Stimulated activated CD4-positive, alpha-beta T cell treated with anti-CD3 and anti-CD28 coated beads, Interleukin-1b, Interleukin-23, amount 100 ng/mL, for 4 hours (primary cell): ENCODE data around the gene RBBP8NL.

Experiments used
- DNase-seq, 2 donors: peaks; one replicate each; pipeline ENCODE4 v3.0.0-alpha.2; 2020; ENCODE audit warnings: low read depth in 2 of 2

The RBBP8NL gene, protein sequence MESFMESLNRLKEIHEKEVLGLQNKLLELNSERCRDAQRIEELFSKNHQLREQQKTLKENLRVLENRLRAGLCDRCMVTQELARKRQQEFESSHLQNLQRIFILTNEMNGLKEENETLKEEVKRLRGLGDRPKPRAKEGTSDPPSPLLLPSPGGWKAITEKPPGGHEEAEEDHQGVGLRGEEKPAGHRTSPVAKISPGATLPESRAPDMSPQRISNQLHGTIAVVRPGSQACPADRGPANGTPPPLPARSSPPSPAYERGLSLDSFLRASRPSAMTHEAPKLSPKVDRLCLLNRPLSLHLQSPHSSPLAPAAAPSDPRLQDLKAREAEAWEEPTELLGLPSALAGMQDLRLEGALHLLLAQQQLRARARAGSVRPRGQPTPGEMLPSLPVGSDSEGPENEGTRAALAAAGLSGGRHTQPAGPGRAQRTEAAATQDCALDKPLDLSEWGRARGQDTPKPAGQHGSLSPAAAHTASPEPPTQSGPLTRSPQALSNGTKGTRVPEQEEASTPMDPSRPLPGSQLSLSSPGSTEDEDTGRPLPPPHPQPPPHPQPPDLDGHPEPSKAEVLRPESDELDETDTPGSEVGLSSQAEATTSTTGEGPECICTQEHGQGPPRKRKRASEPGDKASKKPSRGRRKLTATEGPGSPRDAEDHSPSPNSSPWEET

DNA sequence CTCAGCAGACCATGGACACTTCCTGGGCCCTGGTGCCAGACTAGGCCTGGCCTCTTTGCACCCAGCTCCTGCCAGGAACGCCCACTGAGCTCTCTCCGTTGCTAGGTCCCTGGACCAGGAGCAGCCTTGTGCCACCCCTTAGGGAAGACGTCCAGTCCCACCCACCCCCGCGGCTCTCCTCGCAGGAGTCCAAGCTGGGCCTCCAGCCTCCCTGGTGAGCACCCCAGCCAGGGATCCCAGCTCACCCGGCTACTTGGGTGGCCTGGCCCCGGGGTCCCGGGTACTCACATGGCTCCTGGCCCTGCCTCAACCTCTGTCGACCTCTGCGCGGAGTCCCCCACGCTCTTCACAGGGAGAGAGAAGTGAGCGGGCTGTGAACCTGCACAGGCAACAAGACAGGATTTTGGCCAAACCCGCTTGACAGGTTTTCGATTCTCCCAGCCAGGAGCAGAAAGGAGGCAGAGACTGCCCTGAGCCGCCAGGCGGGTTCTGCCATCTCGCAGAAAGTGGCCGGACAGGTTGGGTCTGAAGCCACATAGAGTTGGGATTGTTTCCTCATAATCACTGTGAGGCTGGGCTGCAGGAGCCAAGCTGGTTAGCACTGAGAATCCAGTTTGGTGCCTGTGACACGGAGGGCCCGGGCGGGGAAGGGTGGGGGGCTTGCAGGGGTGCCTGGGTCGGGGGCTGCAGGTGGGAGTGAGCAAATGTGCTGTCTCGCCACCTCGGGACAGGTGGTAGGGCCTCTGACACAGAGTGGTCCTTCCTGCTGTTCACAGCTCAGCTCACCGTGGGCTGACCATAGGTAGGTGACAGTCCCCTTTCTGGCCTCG lies at the start of gene RBBP8NL:
TSS of gene RBBP8NL (minus strand) at position 368 of the 830 bp plus-strand sequence. CDS start 7,892 bp downstream, outside the sequence.
- DNase-seq, result no peak

DNA sequence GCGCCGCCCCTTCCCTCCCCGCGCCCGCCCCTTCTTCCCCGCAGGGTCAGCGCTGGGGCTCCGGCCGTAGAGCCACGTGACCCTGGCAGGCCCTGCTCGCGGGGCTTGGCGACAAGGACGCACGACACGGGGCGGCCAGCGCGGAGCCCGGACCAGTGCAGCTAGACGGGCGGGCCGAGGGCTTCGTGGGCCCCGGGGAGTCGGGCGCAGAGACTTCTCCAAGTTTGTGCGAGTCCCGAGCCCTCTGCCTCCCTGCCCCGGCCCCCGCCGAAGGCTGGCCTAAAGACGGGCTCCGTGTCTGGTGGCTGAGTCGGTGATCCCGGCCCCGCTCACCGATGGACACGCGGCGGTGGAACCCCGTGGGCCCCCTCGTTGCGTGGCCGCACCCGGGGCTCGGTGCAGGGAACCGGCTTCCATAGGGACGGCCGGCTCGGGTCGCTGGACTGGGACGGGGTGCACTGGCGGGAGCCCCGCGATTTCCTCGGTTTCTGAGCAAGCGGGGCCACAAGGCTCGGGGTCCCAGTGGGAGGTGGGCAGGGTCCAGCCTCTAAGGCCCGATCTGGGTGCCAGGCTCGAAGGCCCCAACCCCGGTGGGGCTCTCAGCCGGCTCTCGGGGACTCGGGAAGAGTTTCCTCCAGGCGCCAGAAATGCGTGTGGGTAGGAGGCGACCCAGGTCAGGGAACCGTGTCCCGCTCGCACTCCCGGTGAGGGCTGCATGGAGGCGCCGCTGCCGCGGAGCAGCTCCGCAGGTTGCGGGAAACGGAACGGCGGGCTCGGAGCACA lies 48.9 kb upstream of the RBBP8NL start:
- no peak for DNase-seq

- DNase-seq, result no peak
Measured at GRCh38 chr20:62475772-62476055, 48.4 kb upstream of the RBBP8NL start, which contains the start of gene GATA5. GATA5 (minus strand) TSS chr20:62475995; CDS start chr20:62475521, 474 bp downstream.

- no peak for DNase-seq
Measured at GRCh38 chr20:62475027-62475771, 47.9 kb upstream of the RBBP8NL start.

- DNase-seq, result no peak
Measured at GRCh38 chr20:62474604-62475026, 47.3 kb upstream of the RBBP8NL start.

GRCh38 chr20:62473717-62474603 lies 46.6 kb upstream of the RBBP8NL start:
- no peak for DNase-seq

DNA sequence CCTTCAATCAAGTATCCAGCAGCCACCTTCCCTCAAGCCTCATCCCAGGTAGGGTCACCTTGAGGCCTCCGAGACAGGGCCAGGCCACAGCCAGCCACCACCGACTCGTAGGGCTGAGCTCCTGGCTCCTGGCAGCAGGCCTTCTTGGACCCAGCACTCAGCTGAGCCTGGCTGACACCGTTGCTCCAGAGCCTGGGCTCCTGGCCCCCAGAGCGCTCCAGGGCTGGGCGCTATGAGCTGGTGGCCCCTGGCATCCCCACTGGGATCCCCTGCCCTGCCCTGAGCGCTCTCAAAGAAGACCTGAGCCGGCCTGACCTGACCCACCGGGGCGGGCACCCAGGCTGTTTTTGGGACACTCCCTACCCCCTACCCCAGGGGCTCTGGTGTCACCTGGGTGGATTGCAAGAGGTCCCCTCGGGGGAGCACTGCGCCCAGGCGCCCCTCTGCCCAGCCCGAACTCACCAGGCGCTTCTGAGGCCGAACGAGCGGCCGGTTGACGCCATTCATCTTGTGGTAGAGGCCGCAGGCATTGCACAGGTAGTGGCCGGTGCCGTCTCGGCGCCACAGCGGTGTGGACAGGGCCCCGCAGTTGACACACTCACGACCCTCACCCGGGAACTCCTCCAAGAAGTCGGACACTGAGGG lies 45.7 kb upstream of the RBBP8NL start:
- no peak for DNase-seq

- no peak for DNase-seq
Measured at GRCh38 chr20:62472138-62472940, 45.0 kb upstream of the RBBP8NL start.

DNA sequence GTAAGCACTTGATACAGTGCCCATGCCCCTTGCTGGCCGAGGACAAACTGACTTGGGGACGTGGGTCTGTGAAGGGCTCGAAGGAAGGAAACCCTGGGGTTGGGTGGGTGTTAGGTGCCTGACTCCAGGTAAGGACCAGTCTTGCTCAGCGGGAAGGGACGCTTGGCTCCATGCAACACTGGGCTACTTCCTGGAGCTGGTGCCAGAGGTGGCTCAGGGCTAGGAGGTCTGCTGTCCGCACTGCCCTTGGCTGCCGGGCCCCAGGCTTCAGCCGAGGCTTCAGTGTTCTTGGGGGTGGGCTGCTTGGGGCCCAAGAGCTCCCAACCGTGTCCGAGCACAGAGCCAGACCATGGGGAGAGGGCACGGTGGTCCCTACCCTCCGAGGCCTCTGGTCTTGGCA lies 43.1 kb upstream of the RBBP8NL start:
- no peak for DNase-seq

DNA sequence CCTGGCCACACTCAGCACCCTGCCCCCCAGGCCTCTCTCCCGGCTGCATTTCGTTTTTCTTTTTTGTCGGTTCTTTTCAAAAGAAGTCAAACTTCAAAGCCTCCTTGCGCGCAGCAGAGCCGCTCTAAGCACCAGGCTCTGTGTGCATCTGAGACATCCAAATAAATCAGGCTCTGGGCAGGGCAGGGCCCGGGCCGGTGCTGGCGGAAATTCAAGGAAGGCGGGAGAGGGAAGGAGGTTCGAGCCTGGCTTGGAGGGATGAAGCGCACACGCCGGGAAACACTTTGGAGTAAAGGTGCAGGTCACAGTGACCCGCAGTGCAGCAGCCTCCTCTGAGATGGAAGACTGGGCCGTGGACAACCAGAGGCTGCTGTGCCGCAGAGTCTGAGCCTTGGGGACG lies 42.7 kb upstream of the RBBP8NL start:
- DNase-seq, result no peak

DNA sequence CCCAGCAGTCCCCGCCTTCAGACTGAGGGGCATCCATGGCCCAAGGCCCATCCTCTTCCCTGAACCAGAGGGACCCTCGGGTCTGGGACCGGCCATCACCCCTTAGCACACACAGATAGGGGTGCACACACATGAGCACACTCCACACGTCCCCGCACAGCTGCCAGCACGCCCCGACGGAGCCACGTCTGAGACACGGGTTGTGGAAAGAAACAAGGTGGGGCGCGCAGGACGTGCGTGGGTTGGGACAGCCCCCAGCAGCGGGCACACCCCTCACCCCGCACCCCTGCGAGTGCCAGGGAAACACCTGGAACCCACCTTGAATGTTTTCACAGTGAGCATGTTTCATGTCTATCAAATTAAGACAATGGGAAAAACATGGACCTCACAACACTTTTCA lies 42.0 kb upstream of the RBBP8NL start:
- no peak for DNase-seq

- no peak for DNase-seq
Measured at GRCh38 chr20:62466806-62467537, 39.6 kb upstream of the RBBP8NL start.

- DNase-seq, result no peak
Measured at GRCh38 chr20:62466072-62466760, 38.9 kb upstream of the RBBP8NL start.

DNA sequence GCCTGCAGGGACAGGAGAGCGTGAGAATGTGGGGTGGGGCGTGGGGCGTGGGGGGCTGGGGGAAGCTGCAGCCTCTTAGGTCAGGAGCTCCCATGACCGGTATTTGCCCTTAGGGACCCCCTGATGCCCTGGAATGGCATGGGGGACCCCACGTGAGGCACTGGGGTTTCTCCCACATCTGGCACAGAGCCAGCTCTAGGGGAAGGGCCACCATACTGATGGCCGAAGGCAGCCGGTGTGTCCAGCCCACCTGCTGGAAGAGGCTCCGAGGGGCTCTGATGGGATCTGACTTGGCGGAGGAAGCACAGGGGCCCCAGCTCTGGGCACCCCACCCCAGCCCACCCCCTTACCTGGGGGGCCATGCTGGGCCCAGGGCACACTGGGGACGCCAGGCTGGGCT lies 37.7 kb upstream of the RBBP8NL start:
- DNase-seq, result no peak

- DNase-seq, result no peak
Measured at GRCh38 chr20:62464425-62464770, 37.1 kb upstream of the RBBP8NL start.

DNA sequence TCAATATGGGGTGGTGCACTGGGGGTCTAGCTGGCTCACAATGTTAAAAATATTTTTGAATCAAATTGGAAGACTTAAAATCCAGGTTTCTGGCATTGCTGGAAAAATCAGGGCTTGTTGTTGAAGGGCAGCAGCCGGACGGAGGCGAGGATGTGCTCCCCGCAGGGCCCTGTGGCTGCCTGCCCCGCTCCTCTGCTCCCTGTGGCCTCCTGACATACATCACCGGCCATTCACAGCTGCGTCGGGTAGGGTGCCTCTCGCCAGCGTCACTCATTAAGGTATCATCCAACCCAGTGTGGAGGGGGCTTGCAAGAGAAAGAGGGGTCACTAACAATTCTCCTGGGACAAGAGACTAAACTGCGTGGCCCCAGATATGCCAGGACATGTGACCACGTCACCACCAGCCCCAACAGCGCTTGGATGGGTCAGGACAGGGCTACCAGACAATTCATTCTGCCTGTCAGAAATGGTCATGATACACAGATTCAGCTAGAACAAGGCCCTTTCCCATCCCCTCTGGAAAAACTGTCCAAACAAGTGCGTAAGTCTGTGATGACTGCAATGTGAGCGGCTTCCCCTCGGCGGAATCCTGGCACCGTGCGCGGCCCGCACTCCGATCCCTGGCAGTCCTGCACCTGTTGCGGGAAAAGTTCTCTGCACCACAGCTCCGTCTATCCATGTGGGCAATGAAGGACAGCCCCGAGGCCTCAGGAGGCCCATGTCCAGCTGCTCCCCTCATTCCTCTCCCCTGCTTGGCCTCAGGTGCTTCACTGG lies 36.5 kb upstream of the RBBP8NL start:
- DNase-seq, result no peak
